IPS DF 6.9 (cell line): ENCODE measurements around the gene AK8.
A peak's percentile ranks its signal among the peaks of the same experiment; 100 is the strongest.

Experiments
- DNase-seq: peaks from one replicate; pipeline ENCODE4 v3.0.0-alpha.2; 2013; ENCODE audit warnings: low read depth, low spot score
- H3K27ac ChIP-seq: one replicate; pipeline ENCODE4 v1.5.1; 2013; ENCODE audit warnings: low read length, control low read depth
- H3K27me3 ChIP-seq: 2 replicates; pipeline ENCODE4 v1.6.1; 2013; ENCODE audit warnings: mild to moderate bottlenecking, low read length; ENCODE audit not compliant: control insufficient read depth, insufficient read depth
- H3K36me3 ChIP-seq: 2 replicates; pipeline ENCODE4 v1.6.1; 2013; ENCODE audit warnings: low read length; ENCODE audit not compliant: control insufficient read depth, insufficient read depth
- H3K4me1 ChIP-seq: 2 replicates; pipeline ENCODE4 v1.6.1; 2013; ENCODE audit warnings: low read length; ENCODE audit not compliant: control insufficient read depth, insufficient read depth
- H3K4me3 ChIP-seq: 2 replicates; pipeline ENCODE4 v1.5.1; 2013; ENCODE audit warnings: mild to moderate bottlenecking, low read length
- H3K9me3 ChIP-seq: 2 replicates; pipeline ENCODE4 v1.6.1; 2013; ENCODE audit warnings: low read length, inconsistent platforms; ENCODE audit not compliant: control insufficient read depth, insufficient read depth
- WGBS: extraction: QIAGEN DNeasy Blood & Tissue Kit; methylation state at CpG from one replicate; pipeline ENCODE4 v1.1.7; 2013; ENCODE audit warnings: mixed read lengths, missing lambda C conversion rate; ENCODE audit not compliant: insufficient read length, insufficient coverage; 5-methylcytosine and 5-hydroxymethylcytosine counted together

Gene AK8

GRCh38 chr9:132744881-132745755 lies 133.0 kb downstream of the AK8 start:
- peak overlapping the region; percentile 5; the same call in 1 of the 2 replicates for H3K4me3 ChIP-seq
- DNase-seq, result no peak
- H3K36me3 ChIP-seq, result no peaks in the 10 kb centered on the region
- no peak overlapping the region for H3K27ac ChIP-seq
- peaks cover 24% of the 10 kb centered on the region; the same call in 1 of the 2 replicates for H3K27me3 ChIP-seq
- no peaks in the 10 kb centered on the region for H3K9me3 ChIP-seq
- WGBS, result no CpG with 5 or more reads among the region's 43 CpGs
- H3K4me1 ChIP-seq, result peaks cover 8% of the 10 kb centered on the region; the same call in 1 of the 2 replicates

GRCh38 chr9:132743931-132744479 lies 134.1 kb downstream of the AK8 start:
- Histone ChIP-seq H3K4me1 (peaks cover 8% of the 10 kb centered on the region; the same call in 1 of the 2 replicates), H3K27me3 (peaks cover 24% of the 10 kb centered on the region; the same call in 1 of the 2 replicates), H3K4me3 (no peak overlapping the region), H3K9me3 (no peaks in the 10 kb centered on the region), H3K27ac (no peak overlapping the region), H3K36me3 (no peaks in the 10 kb centered on the region)
- no peak for DNase-seq
- WGBS, result no CpG with 5 or more reads among the region's 13 CpGs

- Histone ChIP-seq H3K9me3 (no peaks in the 10 kb centered on the region), H3K27ac (no peak overlapping the region), H3K4me3 (no peak overlapping the region), H3K36me3 (no peaks in the 10 kb centered on the region), H3K27me3 (peaks cover 24% of the 10 kb centered on the region; the same call in 1 of the 2 replicates), H3K4me1 (peaks cover 8% of the 10 kb centered on the region; the same call in 1 of the 2 replicates)
- no peak for DNase-seq
- no CpG with 5 or more reads among the region's 17 CpGs for WGBS
These were observed 135.2 kb downstream of the AK8 start for GRCh38 chr9:132742821-132743311.

GRCh38 chr9:132740526-132741309 lies 137.4 kb downstream of the AK8 start:
- Histone ChIP-seq H3K9me3 (no peaks in the 10 kb centered on the region), H3K36me3 (no peaks in the 10 kb centered on the region), H3K4me3 (no peak overlapping the region), H3K27me3 (peaks cover 21% of the 10 kb centered on the region; the same call in 1 of the 2 replicates), H3K27ac (no peak overlapping the region), H3K4me1 (peaks cover 8% of the 10 kb centered on the region; the same call in 1 of the 2 replicates)
- no CpG with 5 or more reads among the region's 15 CpGs for WGBS
- no peak for DNase-seq

GRCh38 chr9:132739710-132740310 lies 138.3 kb downstream of the AK8 start:
- Histone ChIP-seq H3K36me3 (no peaks in the 10 kb centered on the region), H3K4me3 (no peak overlapping the region), H3K4me1 (peaks cover 5% of the 10 kb centered on the region; the same call in 1 of the 2 replicates), H3K9me3 (no peaks in the 10 kb centered on the region), H3K27me3 (peaks cover 17% of the 10 kb centered on the region; the same call in 1 of the 2 replicates), H3K27ac (no peak overlapping the region)
- DNase-seq, result no peak
- no CpG with 5 or more reads among the region's 9 CpGs for WGBS

GRCh38 chr9:132733260-132733815 lies 144.7 kb downstream of the AK8 start:
- no CpG with 5 or more reads among the region's 22 CpGs for WGBS
- Histone ChIP-seq H3K4me1 (no peaks in the 10 kb centered on the region), H3K4me3 (no peak overlapping the region), H3K27ac (no peak overlapping the region), H3K9me3 (no peaks in the 10 kb centered on the region), H3K27me3 (no peaks in the 10 kb centered on the region), H3K36me3 (no peaks in the 10 kb centered on the region)
- no peak for DNase-seq

GRCh38 chr9:132732326-132733259 lies 145.5 kb downstream of the AK8 start:
- no peaks in the 10 kb centered on the region for H3K9me3 ChIP-seq
- DNase-seq, result no peak
- no peak overlapping the region for H3K4me3 ChIP-seq
- no peaks in the 10 kb centered on the region for H3K4me1 ChIP-seq
- no CpG with 5 or more reads among the region's 17 CpGs for WGBS
- H3K36me3 ChIP-seq, result no peaks in the 10 kb centered on the region
- no peaks in the 10 kb centered on the region for H3K27me3 ChIP-seq
- no peak overlapping the region for H3K27ac ChIP-seq

- DNase-seq, result no peak
- H3K36me3 ChIP-seq, result no peaks in the 10 kb centered on the region
- H3K27ac ChIP-seq, result no peak overlapping the region
- H3K4me3 ChIP-seq, result no peak overlapping the region
- no CpG with 5 or more reads among the region's 3 CpGs for WGBS
- H3K4me1 ChIP-seq, result no peaks in the 10 kb centered on the region
- H3K27me3 ChIP-seq, result no peaks in the 10 kb centered on the region
- no peaks in the 10 kb centered on the region for H3K9me3 ChIP-seq
These were observed 146.9 kb downstream of the AK8 start for GRCh38 chr9:132731230-132731629.
